ENCODE results near the gene ABHD17A. TPM values are rescaled to one million over a fixed set of nuclear protein-coding genes. Genes with fewer than 3 reads are reported as not detected.

The ABHD17A gene
- total and polyA plus RNA-seq, 9 of the 15 experiments (the other 6 are each of a cell fraction or from before 2014, with no cell fraction given), result 0.04 to 135 (median 21.8) TPM; not detected in 1

- TF ChIP-seq PBX2 (CRISPR knock-in tag; IDR thresholded peaks at IDR 0.05; ENCODE audit: low read depth) (no peak), PBX2 (tag; conservative IDR thresholded peaks at IDR 0.05; ENCODE audit: low read depth) (no peak), SMARCE1 (IDR thresholded peaks at IDR 0.05) (no peak), CEBPB (tag; IDR thresholded peaks at IDR 0.05) (no peak), RBM34 (IDR thresholded peaks at IDR 0.05; ENCODE audit: borderline replicate concordance, insufficient read depth, low read length) (no peak), NR4A1 (CRISPR knock-in tag; IDR thresholded peaks at IDR 0.05) (no peak), NR4A1 (tag; IDR thresholded peaks at IDR 0.05) (peak; percentile 75; the same call in 1 of the 2 replicates), SMAD1 (IDR thresholded peaks at IDR 0.05; ENCODE audit: low read depth, low read length, partially characterized antibody) (no peak), TBL1XR1 (IDR thresholded peaks at IDR 0.05; ENCODE audit: low read length in 2 of 2) (no peak; a peak in 1 of 4 replicates), DIDO1 (tag; IDR thresholded peaks at IDR 0.05; ENCODE audit: low read depth) (peak; percentile 67), MECOM (CRISPR knock-in tag; IDR thresholded peaks at IDR 0.05) (0 out of 2 replicates have a peak, but pooled peaks have one; percentile 46), DACH1 (IDR thresholded peaks at IDR 0.05; ENCODE audit: partially characterized antibody) (peak; percentile 96), ZNF511 (CRISPR knock-in tag; IDR thresholded peaks at IDR 0.05) (peak; percentile 40; the same call in 1 of the 2 replicates), IFI16 (CRISPR knock-in tag; IDR thresholded peaks at IDR 0.05) (no peak), ZNF174 (CRISPR knock-in tag; IDR thresholded peaks at IDR 0.05) (no peak), NEUROD1 (IDR thresholded peaks at IDR 0.05; ENCODE audit: borderline replicate concordance, low read depth, low read length, partially characterized antibody) (peak; percentile 11), HNRNPUL1 (IDR thresholded peaks at IDR 0.05; ENCODE audit: low read length) (no peak), NR0B1 (IDR thresholded peaks at IDR 0.05; ENCODE audit: partially characterized antibody) (no peak), POLR2AphosphoS5 (IDR thresholded peaks at IDR 0.05; ENCODE audit: control insufficient read depth, insufficient read depth, low read depth, low read length) (peak; percentile 69; the same call in 1 of the 2 replicates)
- TF ChIP-seq, protein P1, sequence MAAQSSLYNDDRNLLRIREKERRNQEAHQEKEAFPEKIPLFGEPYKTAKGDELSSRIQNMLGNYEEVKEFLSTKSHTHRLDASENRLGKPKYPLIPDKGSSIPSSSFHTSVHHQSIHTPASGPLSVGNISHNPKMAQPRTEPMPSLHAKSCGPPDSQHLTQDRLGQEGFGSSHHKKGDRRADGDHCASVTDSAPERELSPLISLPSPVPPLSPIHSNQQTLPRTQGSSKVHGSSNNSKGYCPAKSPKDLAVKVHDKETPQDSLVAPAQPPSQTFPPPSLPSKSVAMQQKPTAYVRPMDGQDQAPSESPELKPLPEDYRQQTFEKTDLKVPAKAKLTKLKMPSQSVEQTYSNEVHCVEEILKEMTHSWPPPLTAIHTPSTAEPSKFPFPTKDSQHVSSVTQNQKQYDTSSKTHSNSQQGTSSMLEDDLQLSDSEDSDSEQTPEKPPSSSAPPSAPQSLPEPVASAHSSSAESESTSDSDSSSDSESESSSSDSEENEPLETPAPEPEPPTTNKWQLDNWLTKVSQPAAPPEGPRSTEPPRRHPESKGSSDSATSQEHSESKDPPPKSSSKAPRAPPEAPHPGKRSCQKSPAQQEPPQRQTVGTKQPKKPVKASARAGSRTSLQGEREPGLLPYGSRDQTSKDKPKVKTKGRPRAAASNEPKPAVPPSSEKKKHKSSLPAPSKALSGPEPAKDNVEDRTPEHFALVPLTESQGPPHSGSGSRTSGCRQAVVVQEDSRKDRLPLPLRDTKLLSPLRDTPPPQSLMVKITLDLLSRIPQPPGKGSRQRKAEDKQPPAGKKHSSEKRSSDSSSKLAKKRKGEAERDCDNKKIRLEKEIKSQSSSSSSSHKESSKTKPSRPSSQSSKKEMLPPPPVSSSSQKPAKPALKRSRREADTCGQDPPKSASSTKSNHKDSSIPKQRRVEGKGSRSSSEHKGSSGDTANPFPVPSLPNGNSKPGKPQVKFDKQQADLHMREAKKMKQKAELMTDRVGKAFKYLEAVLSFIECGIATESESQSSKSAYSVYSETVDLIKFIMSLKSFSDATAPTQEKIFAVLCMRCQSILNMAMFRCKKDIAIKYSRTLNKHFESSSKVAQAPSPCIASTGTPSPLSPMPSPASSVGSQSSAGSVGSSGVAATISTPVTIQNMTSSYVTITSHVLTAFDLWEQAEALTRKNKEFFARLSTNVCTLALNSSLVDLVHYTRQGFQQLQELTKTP (IDR thresholded peaks at IDR 0.05; ENCODE audit: low read depth in 1 of 2, partially characterized antibody in 2 of 2), result peak in 1 of 2 experiments; percentile 97
These were observed 20.0 kb upstream of the ABHD17A start, which contains the start of the genes ADAT3 and SCAMP4 (continued) for GRCh38 chr19:1905110-1905862.

Data from K562 (cell line).